ENCODE measurements around the gene POMP.
"Not testable (repeated sequence)": the region's sequence is repeated elsewhere in the genome, so short reads cannot be mapped to it uniquely, and the experiment has no call there.

The POMP gene

DNA sequence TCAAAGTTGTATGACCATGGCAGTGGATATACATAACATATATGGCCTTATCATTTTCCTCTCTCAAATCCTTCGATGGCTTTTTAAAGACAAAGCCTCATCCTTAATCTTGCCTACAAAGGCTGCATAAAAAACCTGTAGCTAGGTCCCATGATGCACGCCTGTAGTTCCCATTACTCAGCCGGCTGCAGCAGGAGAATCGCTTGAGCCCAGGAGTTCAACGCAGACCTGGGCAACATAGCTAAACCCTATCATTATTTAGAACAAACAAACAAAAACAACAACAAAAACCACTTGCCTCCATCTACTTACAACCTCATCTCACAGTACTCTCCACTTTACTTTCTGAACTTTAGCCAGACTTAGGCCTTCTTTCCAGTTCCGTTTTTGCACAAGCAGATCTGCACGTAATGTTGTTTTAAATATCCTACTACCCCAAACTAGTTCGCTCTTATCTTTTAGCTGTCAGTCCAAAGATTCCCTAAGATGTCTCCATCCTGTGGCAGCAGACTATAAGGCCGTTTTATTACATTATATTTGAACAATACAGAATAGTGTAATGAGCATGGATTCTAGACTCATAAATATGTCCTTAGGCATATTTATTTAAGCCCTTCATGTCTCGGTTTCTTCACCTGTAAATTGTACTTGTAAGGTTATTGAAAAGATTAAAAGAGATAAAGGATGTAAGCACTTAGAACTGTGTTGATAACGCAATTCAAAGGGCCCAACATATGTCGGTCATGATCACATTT is 969 bp upstream of the POMP start:
- peaks cover 0 to 3% (median 0%) of the 10 kb centered on the region in 5 donors for H3K27me3 ChIP-seq (ENCODE audit: control insufficient read depth in 5 of 5, insufficient read depth in 4 of 5, low read length in 5 of 5)
- H3K4me1 ChIP-seq (ENCODE audit: control insufficient read depth in 5 of 5, insufficient read depth in 5 of 5, low read length in 5 of 5), result peaks cover 8 to 42% (median 39%) of the 10 kb centered on the region in 5 donors
- H3K9ac ChIP-seq (ENCODE audit: low read length in 5 of 5), result peak overlapping the region; percentile 92 to 99 (median 96)
- H3K36me3 ChIP-seq (ENCODE audit: control insufficient read depth in 5 of 5, insufficient read depth in 5 of 5, low read length in 5 of 5), result peaks cover 7 to 13% (median 9%) of the 10 kb centered on the region in 5 donors
- H3K9me3 ChIP-seq (ENCODE audit: control insufficient read depth in 5 of 5, low read length in 5 of 5), result no peaks in the 10 kb centered on the region
- peak overlapping the region; percentile 95 to 99 (median 98) for H3K4me3 ChIP-seq (ENCODE audit: low read depth in 1 of 5, low read length in 5 of 5)
- H3K27ac ChIP-seq (ENCODE audit: low read depth, low read length), result peak overlapping the region; percentile 92

DNA sequence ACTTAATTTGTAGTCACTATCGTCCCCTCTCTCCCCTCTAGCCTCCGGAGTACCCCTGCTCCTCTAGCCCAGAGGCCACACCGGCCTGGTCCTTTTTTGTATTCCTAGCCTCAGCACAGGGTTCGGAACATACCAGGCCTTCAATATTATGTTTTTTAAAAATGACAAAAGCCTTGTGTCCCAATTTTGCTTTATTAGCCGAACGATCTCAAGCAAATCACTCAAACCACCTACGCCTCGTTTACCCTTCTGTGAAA is 463 bp upstream of the POMP start:
- H3K4me3 ChIP-seq (ENCODE audit: low read depth in 1 of 5, low read length in 5 of 5), result peak overlapping the region; percentile 95 to 99 (median 98)
- peaks cover 8 to 42% (median 39%) of the 10 kb centered on the region in 5 donors for H3K4me1 ChIP-seq (ENCODE audit: control insufficient read depth in 5 of 5, insufficient read depth in 5 of 5, low read length in 5 of 5)
- no peaks in the 10 kb centered on the region for H3K9me3 ChIP-seq (ENCODE audit: control insufficient read depth in 5 of 5, low read length in 5 of 5)
- H3K27me3 ChIP-seq (ENCODE audit: control insufficient read depth in 5 of 5, insufficient read depth in 4 of 5, low read length in 5 of 5), result peaks cover 0 to 3% (median 0%) of the 10 kb centered on the region in 5 donors
- peaks cover 11 to 17% (median 12%) of the 10 kb centered on the region in 5 donors for H3K36me3 ChIP-seq (ENCODE audit: control insufficient read depth in 5 of 5, insufficient read depth in 5 of 5, low read length in 5 of 5)
- H3K27ac ChIP-seq (ENCODE audit: low read depth, low read length), result peak overlapping the region; percentile 92
- peak overlapping the region; percentile 92 to 99 (median 96) for H3K9ac ChIP-seq (ENCODE audit: low read length in 5 of 5)

DNA sequence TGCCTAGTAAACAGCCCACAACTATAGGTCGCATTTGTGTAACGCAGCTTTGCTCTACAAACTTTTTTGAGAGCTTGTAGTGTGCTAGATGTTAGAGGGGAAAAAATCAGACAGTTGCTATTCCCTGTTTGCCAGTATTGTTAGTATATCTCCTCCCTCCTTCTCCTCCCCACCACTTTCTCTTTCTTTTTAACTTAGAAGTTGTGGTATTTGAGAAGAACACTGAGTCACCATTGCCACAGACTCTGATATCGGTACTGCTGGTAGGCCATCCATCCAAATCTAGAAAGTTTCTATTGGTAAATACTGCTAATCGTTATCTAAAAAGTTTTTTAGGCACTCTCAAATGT is 666 bp downstream of the POMP start:
- no peaks in the 10 kb centered on the region for H3K9me3 ChIP-seq (ENCODE audit: control insufficient read depth in 5 of 5, low read length in 5 of 5)
- H3K4me3 ChIP-seq (ENCODE audit: low read depth in 1 of 5, low read length in 5 of 5), result peak overlapping the region; percentile 95 to 99 (median 98)
- peak overlapping the region; percentile 94 to 99 (median 96) for H3K9ac ChIP-seq (ENCODE audit: low read length in 5 of 5)
- peaks cover 19 to 27% (median 23%) of the 10 kb centered on the region in 5 donors for H3K36me3 ChIP-seq (ENCODE audit: control insufficient read depth in 5 of 5, insufficient read depth in 5 of 5, low read length in 5 of 5)
- peak overlapping the region; percentile 92 for H3K27ac ChIP-seq (ENCODE audit: low read depth, low read length)
- H3K27me3 ChIP-seq (ENCODE audit: control insufficient read depth in 5 of 5, insufficient read depth in 4 of 5, low read length in 5 of 5), result peaks cover 0 to 3% (median 0%) of the 10 kb centered on the region in 5 donors
- peaks cover 8 to 42% (median 39%) of the 10 kb centered on the region in 5 donors for H3K4me1 ChIP-seq (ENCODE audit: control insufficient read depth in 5 of 5, insufficient read depth in 5 of 5, low read length in 5 of 5)

DNA sequence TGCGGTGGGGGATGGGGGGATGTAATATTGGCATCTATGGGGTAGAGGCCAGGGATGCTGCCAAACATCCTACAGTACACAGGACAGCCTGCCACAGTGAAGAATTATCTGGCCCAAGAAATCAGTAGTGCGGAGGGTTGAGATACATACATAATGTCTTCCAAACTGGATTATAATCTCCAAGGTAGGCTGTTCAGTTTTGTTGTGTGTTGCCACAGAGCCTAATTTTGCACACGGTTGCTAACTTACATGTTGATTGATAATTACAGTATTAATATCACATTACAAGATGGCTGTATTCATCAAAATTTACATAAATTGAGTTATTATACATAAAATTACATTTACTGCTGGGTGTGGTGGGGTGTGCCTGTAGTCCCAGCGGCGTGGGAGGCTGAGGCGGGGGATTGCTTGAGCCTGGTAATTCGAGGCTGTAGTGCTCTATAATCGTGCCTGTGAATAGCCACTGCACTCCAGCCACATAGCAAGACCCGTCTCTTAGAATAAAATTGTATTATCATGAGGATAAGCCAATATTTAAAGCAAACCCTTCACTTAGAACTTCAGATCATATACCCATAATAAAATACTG is 8.1 kb downstream of the POMP start:
- Histone ChIP-seq H3K36me3 (ENCODE audit: control insufficient read depth in 5 of 5, insufficient read depth in 5 of 5, low read length in 5 of 5) (peaks cover 77 to 92% (median 85%) of the 10 kb centered on the region in 5 donors), H3K4me3 (ENCODE audit: low read depth in 1 of 5, low read length in 5 of 5) (no peak overlapping the region), H3K27ac (ENCODE audit: low read depth, low read length) (no peak overlapping the region), H3K9me3 (ENCODE audit: control insufficient read depth in 5 of 5, low read length in 5 of 5) (no peaks in the 10 kb centered on the region), H3K4me1 (ENCODE audit: control insufficient read depth in 5 of 5, insufficient read depth in 5 of 5, low read length in 5 of 5) (peaks cover 0 to 8% (median 4%) of the 10 kb centered on the region in 5 donors), H3K9ac (ENCODE audit: low read length in 5 of 5) (no peak overlapping the region), H3K27me3 (ENCODE audit: control insufficient read depth in 5 of 5, insufficient read depth in 4 of 5, low read length in 5 of 5) (no peaks in the 10 kb centered on the region)

DNA sequence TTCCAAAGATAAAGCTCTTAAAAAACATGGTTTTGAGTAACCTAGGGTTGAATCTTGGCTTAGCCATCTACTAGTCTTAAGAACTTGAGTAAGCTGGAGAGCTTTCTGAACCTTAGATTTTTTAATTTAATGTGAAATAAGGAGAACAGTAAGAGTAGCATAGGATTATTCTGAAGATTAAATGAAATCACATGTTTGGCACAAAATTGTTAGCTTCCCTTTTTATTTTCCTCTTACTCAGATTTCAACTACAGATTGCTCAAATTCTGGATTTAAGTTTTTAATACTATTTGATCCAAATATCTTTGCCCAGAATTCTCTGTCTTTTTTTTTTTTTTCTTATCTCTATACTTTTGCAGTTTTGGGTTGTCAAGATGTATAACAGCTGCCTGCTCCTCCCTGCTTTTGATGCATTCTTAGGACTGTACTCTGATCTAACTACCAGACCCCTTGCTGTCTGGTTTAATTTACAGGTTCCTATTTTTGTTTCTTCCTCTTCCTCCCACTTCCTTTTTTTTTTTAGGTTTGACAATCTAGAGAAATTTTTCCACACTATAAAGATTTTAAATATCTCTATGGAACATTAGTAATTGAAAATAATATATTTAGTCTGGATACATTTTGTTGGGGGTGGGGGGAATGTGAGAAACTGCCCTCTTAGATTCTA is 12.3 kb downstream of the POMP start:
- no peak overlapping the region for H3K27ac ChIP-seq (ENCODE audit: low read depth, low read length)
- H3K36me3 ChIP-seq (ENCODE audit: control insufficient read depth in 5 of 5, insufficient read depth in 5 of 5, low read length in 5 of 5), result peaks cover 56 to 93% (median 88%) of the 10 kb centered on the region in 5 donors

DNA sequence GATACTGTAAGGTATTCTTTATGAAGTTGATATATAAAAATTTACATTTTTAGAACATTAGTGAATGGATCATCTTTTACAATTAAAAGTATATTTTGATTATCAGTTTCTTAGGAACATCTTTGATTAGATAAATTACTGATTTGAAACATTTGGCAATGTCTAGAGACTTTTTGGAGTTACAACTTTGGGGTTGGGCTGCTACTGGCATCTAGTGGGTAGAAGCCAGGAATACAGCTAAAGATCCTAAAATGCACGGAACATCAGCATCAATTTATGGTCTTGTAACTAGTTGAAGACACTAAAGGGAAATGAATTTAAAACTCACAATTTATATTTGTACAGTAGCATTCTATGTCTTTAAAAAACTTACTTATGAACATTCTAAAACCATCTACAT is 19.9 kb downstream of the POMP start:
- Histone ChIP-seq H3K27me3 (ENCODE audit: control insufficient read depth in 5 of 5, insufficient read depth in 4 of 5, low read length in 5 of 5) (no peaks in the 10 kb centered on the region), H3K9me3 (ENCODE audit: control insufficient read depth in 5 of 5, low read length in 5 of 5) (no peaks in the 10 kb centered on the region), H3K4me1 (ENCODE audit: control insufficient read depth in 5 of 5, insufficient read depth in 5 of 5, low read length in 5 of 5) (no peaks in the 10 kb centered on the region), H3K4me3 (ENCODE audit: low read depth in 1 of 5, low read length in 5 of 5) (no peak overlapping the region), H3K9ac (ENCODE audit: low read length in 5 of 5) (no peak overlapping the region), H3K27ac (ENCODE audit: low read depth, low read length) (no peak overlapping the region), H3K36me3 (ENCODE audit: control insufficient read depth in 5 of 5, insufficient read depth in 5 of 5, low read length in 5 of 5) (peaks cover 31 to 57% (median 52%) of the 10 kb centered on the region in 5 donors)

More for the DNA sequence above, 12.3 kb downstream of the POMP start:
- Histone ChIP-seq H3K9ac (ENCODE audit: low read length in 5 of 5) (no peak overlapping the region), H3K4me1 (ENCODE audit: control insufficient read depth in 5 of 5, insufficient read depth in 5 of 5, low read length in 5 of 5) (peaks cover 0 to 8% (median 4%) of the 10 kb centered on the region in 5 donors), H3K9me3 (ENCODE audit: control insufficient read depth in 5 of 5, low read length in 5 of 5) (no peaks in the 10 kb centered on the region), H3K4me3 (ENCODE audit: low read depth in 1 of 5, low read length in 5 of 5) (no peak overlapping the region), H3K27me3 (ENCODE audit: control insufficient read depth in 5 of 5, insufficient read depth in 4 of 5, low read length in 5 of 5) (no peaks in the 10 kb centered on the region)

DNA sequence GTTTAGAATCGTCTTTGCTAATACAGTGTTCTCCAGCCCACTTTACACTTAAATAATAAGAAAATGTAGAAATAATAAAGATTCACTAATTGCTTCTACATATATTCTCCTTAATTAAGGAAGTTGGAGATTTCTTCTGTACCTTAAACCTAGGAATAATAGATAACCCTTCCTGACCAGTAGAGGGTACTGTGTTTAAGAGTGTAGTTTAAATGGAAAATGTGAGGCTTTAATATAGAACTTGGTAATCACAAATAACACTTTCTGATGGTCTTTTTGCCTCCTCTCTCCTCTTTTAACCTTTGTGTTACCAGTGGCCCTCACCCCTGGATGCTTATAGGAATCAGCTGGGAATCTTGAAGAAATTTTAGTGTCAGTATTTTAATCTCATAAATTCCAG is 20.7 kb downstream of the POMP start:
- Histone ChIP-seq H3K9ac (ENCODE audit: low read length in 5 of 5) (no peak overlapping the region), H3K27ac (ENCODE audit: low read depth, low read length) (no peak overlapping the region), H3K36me3 (ENCODE audit: control insufficient read depth in 5 of 5, insufficient read depth in 5 of 5, low read length in 5 of 5) (peaks cover 25 to 49% (median 44%) of the 10 kb centered on the region in 5 donors), H3K27me3 (ENCODE audit: control insufficient read depth in 5 of 5, insufficient read depth in 4 of 5, low read length in 5 of 5) (no peaks in the 10 kb centered on the region), H3K4me3 (ENCODE audit: low read depth in 1 of 5, low read length in 5 of 5) (no peak overlapping the region), H3K9me3 (ENCODE audit: control insufficient read depth in 5 of 5, low read length in 5 of 5) (no peaks in the 10 kb centered on the region), H3K4me1 (ENCODE audit: control insufficient read depth in 5 of 5, insufficient read depth in 5 of 5, low read length in 5 of 5) (no peaks in the 10 kb centered on the region)

DNA sequence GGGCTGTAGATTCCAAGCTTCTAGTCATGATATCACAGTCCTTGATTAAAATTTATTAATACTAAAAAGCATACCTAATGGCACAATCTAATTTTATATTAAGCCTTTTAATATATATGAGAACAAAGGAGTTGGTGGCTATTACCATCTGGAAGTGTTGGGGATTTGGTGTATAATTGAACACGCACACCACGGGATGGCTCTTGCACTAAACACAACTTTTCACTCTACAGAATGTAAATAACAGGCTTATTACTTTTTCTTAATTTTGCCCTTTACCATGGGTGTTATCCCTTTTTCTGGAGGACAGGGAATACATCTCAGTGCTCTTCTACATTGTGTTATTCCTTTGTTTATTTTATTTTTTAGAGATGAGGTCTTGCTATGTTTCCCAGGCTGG is 21.6 kb downstream of the POMP start:
- Histone ChIP-seq H3K27me3 (ENCODE audit: control insufficient read depth in 5 of 5, insufficient read depth in 4 of 5, low read length in 5 of 5) (no peaks in the 10 kb centered on the region), H3K4me1 (ENCODE audit: control insufficient read depth in 5 of 5, insufficient read depth in 5 of 5, low read length in 5 of 5) (no peaks in the 10 kb centered on the region), H3K36me3 (ENCODE audit: control insufficient read depth in 5 of 5, insufficient read depth in 5 of 5, low read length in 5 of 5) (peaks cover 25 to 40% (median 35%) of the 10 kb centered on the region in 5 donors), H3K4me3 (ENCODE audit: low read depth in 1 of 5, low read length in 5 of 5) (no peak overlapping the region), H3K27ac (ENCODE audit: low read depth, low read length) (no peak overlapping the region), H3K9ac (ENCODE audit: low read length in 5 of 5) (no peak overlapping the region), H3K9me3 (ENCODE audit: control insufficient read depth in 5 of 5, low read length in 5 of 5) (no peaks in the 10 kb centered on the region)

DNA sequence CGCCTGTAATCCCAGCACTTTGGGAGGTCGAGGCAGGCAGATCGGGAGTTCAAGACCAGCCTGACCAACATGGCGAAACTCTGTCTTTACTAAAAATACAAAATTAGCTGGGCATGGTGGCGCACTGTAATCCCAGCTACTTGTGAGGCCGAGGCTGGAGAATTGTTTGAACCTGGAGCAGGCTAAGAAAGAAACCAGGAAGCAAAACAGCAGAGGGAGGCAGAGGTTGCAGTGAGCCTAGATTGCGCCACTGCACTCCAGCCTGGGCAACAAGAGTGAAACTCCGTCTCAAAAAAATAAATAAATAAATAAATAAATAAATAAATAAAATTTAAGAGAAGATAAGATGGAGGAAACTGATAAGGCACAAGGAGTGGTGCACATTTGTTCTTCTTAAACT is 24.2 kb downstream of the POMP start:
- peaks cover 9 to 18% (median 15%) of the 10 kb centered on the region in 5 donors for H3K36me3 ChIP-seq (ENCODE audit: control insufficient read depth in 5 of 5, insufficient read depth in 5 of 5, low read length in 5 of 5)
- H3K9me3 ChIP-seq (ENCODE audit: control insufficient read depth in 5 of 5, low read length in 5 of 5); H3K4me1 ChIP-seq (ENCODE audit: control insufficient read depth in 5 of 5, insufficient read depth in 5 of 5, low read length in 5 of 5); H3K27me3 ChIP-seq (ENCODE audit: control insufficient read depth in 5 of 5, insufficient read depth in 4 of 5, low read length in 5 of 5); H3K9ac ChIP-seq (ENCODE audit: low read length in 5 of 5); H3K27ac ChIP-seq (ENCODE audit: low read depth, low read length); H3K4me3 ChIP-seq (ENCODE audit: low read depth in 1 of 5, low read length in 5 of 5): not testable (repeated sequence)

DNA sequence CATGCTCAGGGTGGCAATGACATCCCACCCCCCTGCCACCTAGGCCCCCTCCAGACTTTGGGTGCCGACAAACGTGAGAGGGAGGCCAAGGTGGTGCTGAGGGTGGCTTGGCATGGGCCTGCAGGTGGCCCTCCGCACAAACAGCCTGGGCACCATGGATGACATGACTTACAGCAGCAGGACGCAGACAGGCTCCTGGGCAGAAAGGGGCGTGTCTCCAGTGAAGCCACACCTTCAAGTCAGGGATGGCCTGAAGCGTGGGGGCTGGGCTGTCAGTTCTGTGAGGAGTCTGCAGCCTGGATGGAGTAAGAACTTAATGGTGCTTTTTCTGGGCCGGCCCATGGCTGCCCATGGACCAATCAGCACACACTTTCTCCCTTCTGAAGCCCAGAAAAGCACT is 25.3 kb downstream of the POMP start:
- no peak overlapping the region for H3K27ac ChIP-seq (ENCODE audit: low read depth, low read length)
- peaks cover 0 to 4% (median 0%) of the 10 kb centered on the region in 5 donors for H3K9me3 ChIP-seq (ENCODE audit: control insufficient read depth in 5 of 5, low read length in 5 of 5)
- no peak overlapping the region for H3K9ac ChIP-seq (ENCODE audit: low read length in 5 of 5)
- no peak overlapping the region for H3K4me3 ChIP-seq (ENCODE audit: low read depth in 1 of 5, low read length in 5 of 5)
- no peaks in the 10 kb centered on the region for H3K27me3 ChIP-seq (ENCODE audit: control insufficient read depth in 5 of 5, insufficient read depth in 4 of 5, low read length in 5 of 5)
- H3K4me1 ChIP-seq (ENCODE audit: control insufficient read depth in 5 of 5, insufficient read depth in 5 of 5, low read length in 5 of 5), result no peaks in the 10 kb centered on the region
- H3K36me3 ChIP-seq (ENCODE audit: control insufficient read depth in 5 of 5, insufficient read depth in 5 of 5, low read length in 5 of 5), result peaks cover 0 to 9% (median 9%) of the 10 kb centered on the region in 5 donors

All from subcutaneous abdominal adipose tissue (tissue), 5 donors.